ENCODE results near the gene THBD.
A peak's percentile ranks its signal among the peaks of the same experiment; 100 is the strongest.

Gene THBD

DNA sequence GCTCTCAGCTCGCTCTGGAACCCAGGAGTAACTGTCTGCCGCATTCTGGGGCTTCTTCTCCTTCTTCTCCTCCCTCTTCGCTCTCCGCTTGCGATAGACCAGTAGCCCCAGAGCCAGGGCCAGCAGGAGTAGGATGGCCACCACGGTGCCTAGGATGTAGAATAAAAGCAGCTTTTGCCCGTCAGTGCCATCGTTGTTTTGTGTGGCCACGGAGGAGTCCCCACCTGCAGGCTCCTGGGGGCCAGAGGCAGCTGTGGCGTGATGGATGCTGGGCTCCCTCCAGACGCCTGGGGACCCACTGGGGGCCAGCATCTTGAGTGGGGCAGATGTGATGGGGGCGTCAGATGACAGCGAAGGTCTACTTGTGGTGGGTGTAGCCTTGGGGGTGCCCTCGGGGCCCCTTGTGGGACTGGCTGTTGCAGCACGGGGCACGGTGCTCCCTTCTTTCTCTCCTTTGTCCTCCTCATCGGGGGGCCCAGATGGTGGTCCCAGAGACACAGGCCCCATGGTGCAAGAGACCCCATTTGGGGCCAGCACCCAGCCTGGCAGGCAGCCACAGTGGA, 34.9 kb upstream of the THBD start:
- DNase-seq = no peak

DNA sequence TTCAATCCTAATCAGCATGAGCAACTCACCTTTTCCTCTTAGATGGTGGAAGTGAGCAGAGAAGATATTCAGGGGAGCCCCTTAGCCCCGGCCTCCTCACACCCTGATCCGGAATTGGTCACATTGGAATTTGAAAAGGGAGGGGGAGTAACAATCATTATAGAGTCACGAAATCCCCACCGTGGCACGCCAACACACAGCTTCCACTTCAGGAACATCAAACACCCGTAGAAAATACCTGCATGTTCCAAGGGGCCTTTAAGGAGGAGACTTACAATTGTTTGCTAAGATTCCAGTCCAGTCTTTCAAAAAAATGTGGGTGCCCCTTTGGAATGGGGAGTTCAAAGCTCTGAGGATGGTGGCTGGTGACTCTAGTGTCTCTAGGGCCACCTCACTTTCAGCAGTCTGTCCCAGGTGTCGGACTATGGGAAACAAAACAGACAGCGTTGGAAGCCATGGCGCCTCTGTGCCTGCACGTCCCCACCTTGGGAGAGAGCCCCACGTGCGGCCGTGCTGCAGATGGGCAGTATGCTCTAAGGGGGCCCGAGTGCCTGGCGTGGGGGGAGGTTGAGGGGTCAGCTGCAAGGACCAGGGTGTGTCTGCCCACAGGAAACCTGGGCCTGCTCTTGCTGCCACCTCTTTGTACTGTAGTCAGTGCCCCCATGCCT, 34.2 kb upstream of the THBD start:
- no peak for DNase-seq

GRCh38 chr20:23082846-23083552, 33.5 kb upstream of the THBD start:
- DNase-seq = no peak

GRCh38 chr20:23081263-23081819, 31.9 kb upstream of the THBD start:
- no peak for DNase-seq

DNA sequence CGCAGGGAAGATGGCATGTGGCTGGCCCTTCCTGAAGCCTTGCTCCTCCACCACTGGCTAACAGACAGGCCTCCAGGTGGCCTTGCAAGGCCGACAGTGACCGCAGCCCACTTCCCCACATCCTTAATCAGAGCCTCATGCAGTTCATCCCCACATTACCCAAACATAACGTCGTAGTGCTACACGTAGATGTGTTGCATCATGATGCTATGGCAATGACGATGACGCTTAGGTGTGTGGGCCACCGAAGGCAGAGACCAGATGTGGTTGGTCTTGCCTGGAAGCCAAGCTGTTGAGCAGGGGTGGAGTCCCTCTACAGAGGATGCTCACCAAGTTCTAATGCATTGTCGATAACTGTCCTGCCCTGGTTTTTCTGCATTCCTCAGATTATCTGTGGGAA, 31.0 kb upstream of the THBD start:
- peak in 1 of 2 donors; percentile 29 for DNase-seq

- no peak for DNase-seq
These were observed 30.5 kb upstream of the THBD start for GRCh38 chr20:23079926-23080325.

DNA sequence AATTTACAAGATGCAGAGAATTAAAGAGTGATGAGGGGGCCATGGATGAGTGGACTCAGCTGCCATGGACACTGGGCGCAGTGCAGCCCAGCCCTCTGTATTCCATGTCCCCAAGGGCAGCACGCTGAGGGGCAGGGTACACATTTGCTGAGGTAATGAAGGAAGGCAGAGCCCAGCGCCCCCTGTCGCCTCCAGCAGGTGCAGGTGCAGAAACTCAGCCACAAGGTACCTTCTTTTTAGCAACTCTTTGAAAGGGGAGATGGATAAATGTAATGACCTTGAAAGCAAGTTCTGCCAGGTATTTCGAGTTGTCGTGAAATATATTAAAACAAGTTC, 29.5 kb upstream of the THBD start:
- DNase-seq = no peak

DNA sequence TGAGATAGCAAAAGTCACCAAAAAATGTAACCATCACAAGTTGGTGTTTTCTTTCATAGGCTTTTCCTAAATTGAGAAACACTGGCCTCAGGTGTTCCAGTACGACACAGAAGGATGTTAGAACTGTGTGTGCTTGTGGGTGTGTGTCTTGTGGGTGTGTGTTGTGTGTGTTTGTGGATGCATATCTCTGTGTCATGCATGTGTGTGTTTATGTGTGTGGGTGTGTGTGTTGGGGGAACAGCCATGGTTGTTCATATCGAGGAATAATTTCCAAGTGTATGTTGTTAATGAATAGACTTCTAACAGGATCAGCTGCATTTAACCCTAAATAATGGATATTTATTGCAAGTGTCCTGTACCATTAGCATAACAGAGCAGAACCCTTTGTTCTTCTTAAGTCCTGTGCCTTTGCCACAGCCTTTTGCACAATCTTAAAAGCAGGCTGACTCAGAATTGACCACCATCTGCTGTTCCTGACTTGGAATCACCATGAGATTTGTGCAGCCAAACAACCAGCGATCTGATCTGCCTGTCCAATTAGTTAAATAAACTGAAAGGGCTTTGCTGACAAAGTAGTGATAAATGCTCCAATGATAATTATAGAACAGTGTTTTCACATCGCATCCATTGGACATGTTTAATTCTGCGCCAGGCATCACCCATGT, 29.0 kb upstream of the THBD start:
- DNase-seq = no peak

GRCh38 chr20:23077277-23077676, 27.8 kb upstream of the THBD start:
- DNase-seq = no peak

DNA sequence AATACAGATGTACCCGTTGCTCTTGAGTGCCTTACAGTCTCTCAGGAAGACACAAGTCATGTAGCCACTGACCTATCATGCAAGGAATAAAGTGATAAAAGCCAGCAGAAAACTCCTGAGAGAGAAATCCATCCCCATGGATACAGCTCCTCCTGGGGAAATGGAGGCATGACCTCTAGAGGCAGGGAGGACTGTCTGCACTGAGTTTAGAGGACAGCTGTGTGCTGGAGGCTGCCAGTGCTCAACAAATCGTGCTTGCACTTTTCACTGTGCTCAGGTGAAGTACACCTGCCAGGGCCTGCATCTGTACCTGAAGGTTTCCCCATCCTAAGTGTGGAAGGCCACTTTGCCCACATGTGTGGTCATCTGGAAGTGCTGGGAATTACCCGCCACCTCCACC, 24.6 kb upstream of the THBD start:
- DNase-seq = no peak

DNA sequence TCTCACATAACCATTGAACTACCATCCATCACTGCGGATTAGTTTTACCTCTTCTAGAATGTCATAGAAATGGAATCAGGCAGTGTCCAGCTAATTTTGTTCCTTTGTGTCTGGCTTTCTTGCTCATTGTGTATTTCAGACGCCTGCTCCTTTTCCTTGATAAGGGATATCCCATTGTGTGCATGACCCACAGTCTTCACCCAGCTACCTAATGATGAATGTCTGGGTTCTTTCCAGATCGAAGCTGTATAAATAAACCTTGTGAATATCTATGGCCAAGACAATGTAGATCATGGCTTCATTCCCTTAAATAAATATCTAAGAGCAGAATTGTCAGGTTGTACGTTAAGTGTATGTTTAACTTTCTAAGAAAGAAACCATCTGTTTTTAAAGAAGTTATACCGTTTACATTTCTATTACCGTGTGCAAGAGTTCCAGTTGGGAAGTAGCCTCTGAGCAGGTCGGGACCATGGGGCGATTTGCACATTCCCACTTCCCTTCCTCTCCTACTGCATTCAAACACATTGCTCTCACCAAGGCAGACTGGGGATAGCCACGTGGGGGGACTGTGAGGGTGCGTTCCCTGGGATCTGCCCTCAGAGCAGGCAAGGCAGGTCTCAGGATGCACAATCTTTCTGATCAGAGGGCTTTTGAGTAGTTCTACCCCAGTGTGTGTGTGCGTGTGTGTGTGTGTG, 23.6 kb upstream of the THBD start:
- no peak for DNase-seq

DNA sequence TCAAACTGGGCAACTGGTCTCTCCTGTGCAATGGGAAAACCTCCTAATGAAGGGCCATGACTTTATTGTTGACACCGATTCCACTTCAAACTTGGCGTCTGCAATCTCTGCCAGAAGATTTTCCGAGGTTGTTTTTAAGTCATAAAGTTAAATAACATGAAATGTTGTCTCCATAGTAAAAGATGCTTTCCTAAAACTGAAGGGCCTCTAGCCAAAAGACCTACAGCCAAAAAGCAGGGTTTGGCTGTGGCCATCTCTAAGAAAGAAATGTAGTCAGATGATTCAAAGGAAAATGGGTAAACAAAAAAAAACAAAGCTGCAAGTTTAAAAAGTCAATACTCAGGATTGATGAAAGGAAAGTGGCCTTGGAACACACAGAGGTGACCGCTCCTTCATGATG, 22.5 kb upstream of the THBD start:
- no peak for DNase-seq

GRCh38 chr20:23071398-23071797, 21.9 kb upstream of the THBD start:
- DNase-seq = no peak

DNA sequence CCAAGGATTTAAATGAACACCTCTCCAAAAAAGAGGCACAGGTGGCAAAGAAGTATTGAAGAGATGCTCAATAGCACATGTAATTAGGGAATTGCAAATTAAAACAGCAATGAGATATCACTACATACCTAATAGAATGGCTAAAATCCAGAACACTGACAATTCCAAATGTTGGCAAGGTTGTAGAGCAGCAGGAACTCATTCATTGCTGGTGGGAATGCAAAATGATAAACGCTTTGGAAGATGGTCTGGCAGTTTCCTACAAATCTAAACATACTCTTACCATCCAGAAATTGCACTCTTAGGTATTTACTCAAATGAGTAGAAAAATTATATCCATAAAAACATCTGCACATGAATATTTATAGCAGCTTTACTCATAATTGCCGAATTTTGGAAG, 19.6 kb upstream of the THBD start:
- no peak for DNase-seq

- DNase-seq = no peak
These were observed 18.8 kb upstream of the THBD start for GRCh38 chr20:23068283-23068682.

GRCh38 chr20:23066772-23067171, 17.3 kb upstream of the THBD start:
- no peak for DNase-seq

DNA sequence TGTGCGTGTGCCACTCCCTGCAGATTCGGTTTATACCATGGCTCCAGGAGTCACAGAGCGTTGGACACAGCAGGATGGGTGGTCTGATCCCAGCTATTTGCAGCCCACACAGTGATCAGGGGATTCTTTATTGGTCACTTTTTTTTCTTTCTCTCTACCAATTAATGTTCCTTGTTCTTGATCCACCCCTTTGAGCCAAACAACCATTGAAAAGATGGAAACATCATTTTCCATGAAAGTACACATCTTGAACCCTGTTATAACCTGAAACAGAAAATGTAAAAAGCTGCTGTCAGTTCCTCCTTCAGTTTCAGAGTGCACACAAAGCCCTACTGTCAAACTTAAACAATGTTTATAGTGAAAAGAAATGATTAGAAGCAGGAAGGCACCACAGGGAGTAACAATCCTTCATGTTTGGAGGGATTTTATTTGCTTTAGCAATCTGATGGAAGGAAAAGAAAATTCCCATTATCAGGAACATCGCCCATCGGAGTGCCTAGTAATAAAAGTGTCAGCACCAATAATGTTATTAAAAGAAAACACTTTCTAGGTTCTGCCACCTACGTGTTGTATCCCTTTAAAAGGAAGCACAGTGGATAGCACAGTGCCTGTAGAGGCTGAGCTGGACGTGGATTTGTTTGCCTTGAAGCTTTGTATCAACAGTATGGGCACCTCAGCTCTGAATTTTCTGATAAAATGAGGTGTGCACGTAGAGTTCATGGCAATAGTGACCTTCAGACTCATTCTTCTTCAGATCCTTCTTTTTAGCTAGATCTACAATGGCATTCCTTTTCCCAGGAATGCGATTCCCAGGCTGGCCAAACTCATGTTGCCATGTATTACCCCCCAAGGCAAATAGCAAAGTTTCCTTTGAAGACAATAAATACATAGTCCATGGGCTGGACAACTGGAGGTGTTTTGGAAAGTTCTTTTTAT, 16.1 kb upstream of the THBD start:
- DNase-seq = no peak

- no peak for DNase-seq
These were observed 14.1 kb upstream of the THBD start for GRCh38 chr20:23063581-23063980.

- DNase-seq = no peak
These were observed 13.7 kb upstream of the THBD start for GRCh38 chr20:23063168-23063567.

GRCh38 chr20:23062632-23063031, 13.2 kb upstream of the THBD start:
- no peak for DNase-seq

GRCh38 chr20:23061734-23062561, 12.5 kb upstream of the THBD start:
- DNase-seq = no peak

Data from CD4-positive, alpha-beta T cell treated with Interleukin-1 beta for 1 hour (primary cell).